ENCODE measurements around the gene SLC34A3. TPM values are rescaled to one million over a fixed set of nuclear protein-coding genes. Genes with fewer than 3 reads are reported as not detected.

The SLC34A3 gene
- total RNA-seq, 6 donors from 2014 or later: 0.10 to 0.17 TPM; not detected in 4

- ATAC-seq (ENCODE audit: low FRiP score in 2 of 2) (no peak), DNase-seq (peak in 1 of 2 donors; percentile 71)
- Histone ChIP-seq H3K9me3 (no peaks in the 10 kb centered on the region), H3K27ac (no peak overlapping the region), H3K4me3 (no peak overlapping the region), H3K27me3 (no peaks in the 10 kb centered on the region), H3K4me1 (peaks cover 16 to 50% (median 27%) of the 10 kb centered on the region in 4 donors), H3K36me3 (peaks cover 9 to 23% (median 18%) of the 10 kb centered on the region in 4 donors)
- no peak for TF ChIP-seq POLR2AphosphoS5 (IDR thresholded peaks at IDR 0.05)
- TF ChIP-seq CTCF (IDR thresholded peaks at IDR 0.05): no peak
- TF ChIP-seq EP300 (IDR thresholded peaks at IDR 0.05): no peak
- no peak for TF ChIP-seq POLR2A (IDR thresholded peaks at IDR 0.05)
- WGBS, 2 donors: 81% methylated on average over 34 of the region's 36 CpGs; no CpG with 5 or more reads in 1 of the 2 donors
These were observed 14.1 kb downstream of the SLC34A3 start for GRCh38 chr9:137244486-137245449.

- H3K4me3 ChIP-seq: no peak overlapping the region
- H3K36me3 ChIP-seq: peaks cover 9 to 23% (median 18%) of the 10 kb centered on the region in 4 donors
- peaks cover 14 to 41% (median 23%) of the 10 kb centered on the region in 4 donors for H3K4me1 ChIP-seq
- no peaks in the 10 kb centered on the region for H3K9me3 ChIP-seq
- ATAC-seq (ENCODE audit: low FRiP score in 2 of 2) (no peak), DNase-seq (peak in 1 of 2 donors; percentile 56)
- H3K27me3 ChIP-seq: no peaks in the 10 kb centered on the region
- H3K27ac ChIP-seq: no peak overlapping the region
- WGBS, 2 donors: 92 to 93% methylated on average over 8 to 25 of the region's 25 CpGs
- no peak for TF ChIP-seq CTCF (IDR thresholded peaks at IDR 0.05)
- TF ChIP-seq POLR2A (IDR thresholded peaks at IDR 0.05): no peak
- no peak for TF ChIP-seq POLR2AphosphoS5 (IDR thresholded peaks at IDR 0.05)
- no peak for TF ChIP-seq EP300 (IDR thresholded peaks at IDR 0.05)
These were observed 15.0 kb downstream of the SLC34A3 start for GRCh38 chr9:137245450-137246421.

GRCh38 chr9:137247135-137247915 lies 16.6 kb downstream of the SLC34A3 start:
- 60 to 65% methylated on average over 16 to 20 of the region's 20 CpGs for WGBS, 2 donors
- TF ChIP-seq POLR2AphosphoS5 (IDR thresholded peaks at IDR 0.05) (no peak), CTCF (IDR thresholded peaks at IDR 0.05) (no peak), EP300 (IDR thresholded peaks at IDR 0.05) (no peak), POLR2A (IDR thresholded peaks at IDR 0.05) (no peak)
- Histone ChIP-seq H3K36me3 (peaks cover 9 to 16% (median 13%) of the 10 kb centered on the region in 4 donors), H3K27me3 (no peaks in the 10 kb centered on the region), H3K9me3 (no peaks in the 10 kb centered on the region), H3K4me3 (no peak overlapping the region), H3K27ac (peak overlapping the region in 3 of 4 donors; percentile 35 to 63 (median 37)), H3K4me1 (peaks cover 12 to 34% (median 18%) of the 10 kb centered on the region in 4 donors)
- peak; percentile 1 to 71 for ATAC-seq (ENCODE audit: low FRiP score in 2 of 2)
- DNase-seq: peak; percentile 72 to 79

- peaks cover 7 to 11% (median 8%) of the 10 kb centered on the region in 4 donors for H3K36me3 ChIP-seq
- H3K27me3 ChIP-seq: no peaks in the 10 kb centered on the region
- no peak for TF ChIP-seq POLR2AphosphoS5 (IDR thresholded peaks at IDR 0.05)
- no peak for TF ChIP-seq CTCF (IDR thresholded peaks at IDR 0.05)
- TF ChIP-seq POLR2A (IDR thresholded peaks at IDR 0.05): no peak
- ATAC-seq (ENCODE audit: low FRiP score in 2 of 2) (no peak), DNase-seq (peak in 1 of 2 donors; percentile 50)
- peak overlapping the region in 2 of 4 donors; percentile 6 to 63 for H3K27ac ChIP-seq
- WGBS, 2 donors: 72 to 88% methylated on average over 6 of the region's 6 CpGs
- peaks cover 6 to 29% (median 13%) of the 10 kb centered on the region in 4 donors for H3K4me1 ChIP-seq
- no peak overlapping the region for H3K4me3 ChIP-seq
- no peaks in the 10 kb centered on the region for H3K9me3 ChIP-seq
These were observed 17.1 kb downstream of the SLC34A3 start for GRCh38 chr9:137247916-137248175.
